TTC549 (cell line): ENCODE data around the gene MYRFL.
"Not testable (repeated sequence)": the region's sequence is repeated elsewhere in the genome, so short reads cannot be mapped to it uniquely, and the experiment has no call there.

ENCODE experiments used
- FAIRE-seq: peaks from 2 replicates; lab custom pipeline; 2012; peaks lifted over from hg19 to GRCh38; lab: Jason Lieb, UNC

Gene MYRFL

DNA sequence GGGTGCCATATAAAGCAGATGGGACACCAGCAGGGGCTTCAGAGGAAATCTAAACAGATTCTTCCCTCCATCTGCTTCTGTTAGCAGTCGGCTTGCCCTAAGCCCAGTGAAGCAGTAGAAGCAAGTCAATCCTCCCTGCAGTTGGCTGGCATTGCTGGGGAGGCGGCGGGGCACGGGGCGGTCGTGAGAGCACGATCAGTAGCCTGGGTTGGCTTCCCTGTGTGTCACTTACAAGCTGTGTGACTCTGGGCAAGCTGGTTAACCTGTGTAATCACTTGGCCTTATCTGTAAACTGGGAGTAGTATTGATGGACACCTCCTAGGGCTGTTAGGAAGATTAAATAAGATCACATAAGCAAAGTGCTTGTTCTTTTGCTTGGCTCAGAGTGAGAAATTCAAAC, 19.4 kb downstream of the MYRFL start:
- no peak for FAIRE-seq

DNA sequence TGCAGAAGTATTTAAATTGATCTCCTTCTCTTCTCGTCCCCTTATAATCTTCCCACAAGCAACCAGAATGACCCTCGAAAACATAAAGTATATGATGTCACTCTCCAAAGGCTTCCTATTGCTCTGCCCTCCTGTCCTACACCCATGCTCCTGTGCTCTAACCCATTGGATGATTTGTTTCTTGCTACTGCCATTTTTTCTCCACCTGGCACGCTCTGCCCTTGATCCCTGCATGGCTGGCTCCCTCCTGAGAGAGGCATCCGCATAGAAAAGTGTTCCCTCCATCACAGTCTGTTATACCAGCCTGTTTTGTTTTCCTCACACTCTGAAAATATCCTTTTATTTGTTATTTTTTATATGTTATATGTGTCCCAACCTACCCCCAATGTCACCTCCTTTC, 19.8 kb downstream of the MYRFL start:
- no peak for FAIRE-seq

DNA sequence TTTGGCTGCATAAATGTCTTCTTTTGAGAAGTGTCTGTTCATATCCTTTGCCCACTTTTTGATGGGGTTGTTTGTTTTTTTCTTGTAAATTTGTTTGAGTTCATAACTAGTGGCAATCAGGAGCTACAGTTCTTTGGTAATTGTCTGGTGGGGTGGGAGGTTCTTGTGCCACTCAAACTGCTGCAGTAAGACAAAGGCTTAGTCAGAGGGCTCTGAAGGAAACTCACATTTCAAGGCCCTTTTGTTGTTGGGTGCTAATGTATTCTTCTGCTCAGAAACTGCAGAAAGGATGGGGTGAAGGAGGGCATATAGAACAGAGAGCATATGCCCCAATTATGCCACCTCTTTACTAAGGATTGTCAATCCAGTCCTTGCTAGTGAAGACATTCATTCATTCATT, 21.9 kb downstream of the MYRFL start:
- no peak for FAIRE-seq

DNA sequence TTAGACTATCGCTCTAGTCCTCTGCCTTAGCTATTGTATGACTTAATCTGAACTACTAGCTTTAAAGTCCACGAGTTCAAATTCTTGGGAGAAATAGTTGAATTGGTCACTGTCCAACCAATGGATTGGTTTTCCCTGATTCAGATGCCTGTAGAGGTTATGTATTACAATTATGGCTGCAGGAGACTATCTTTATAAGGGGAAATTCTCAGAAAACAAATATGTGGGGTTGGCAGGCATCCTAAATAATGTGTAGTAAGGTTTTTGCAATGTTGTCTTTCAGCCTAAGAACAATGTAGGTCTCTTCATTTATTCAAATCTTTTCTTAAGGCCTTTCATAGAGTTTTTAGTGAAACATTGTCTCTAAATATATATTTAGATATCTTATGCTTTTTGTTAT, 26.9 kb downstream of the MYRFL start:
- no peak for FAIRE-seq

DNA sequence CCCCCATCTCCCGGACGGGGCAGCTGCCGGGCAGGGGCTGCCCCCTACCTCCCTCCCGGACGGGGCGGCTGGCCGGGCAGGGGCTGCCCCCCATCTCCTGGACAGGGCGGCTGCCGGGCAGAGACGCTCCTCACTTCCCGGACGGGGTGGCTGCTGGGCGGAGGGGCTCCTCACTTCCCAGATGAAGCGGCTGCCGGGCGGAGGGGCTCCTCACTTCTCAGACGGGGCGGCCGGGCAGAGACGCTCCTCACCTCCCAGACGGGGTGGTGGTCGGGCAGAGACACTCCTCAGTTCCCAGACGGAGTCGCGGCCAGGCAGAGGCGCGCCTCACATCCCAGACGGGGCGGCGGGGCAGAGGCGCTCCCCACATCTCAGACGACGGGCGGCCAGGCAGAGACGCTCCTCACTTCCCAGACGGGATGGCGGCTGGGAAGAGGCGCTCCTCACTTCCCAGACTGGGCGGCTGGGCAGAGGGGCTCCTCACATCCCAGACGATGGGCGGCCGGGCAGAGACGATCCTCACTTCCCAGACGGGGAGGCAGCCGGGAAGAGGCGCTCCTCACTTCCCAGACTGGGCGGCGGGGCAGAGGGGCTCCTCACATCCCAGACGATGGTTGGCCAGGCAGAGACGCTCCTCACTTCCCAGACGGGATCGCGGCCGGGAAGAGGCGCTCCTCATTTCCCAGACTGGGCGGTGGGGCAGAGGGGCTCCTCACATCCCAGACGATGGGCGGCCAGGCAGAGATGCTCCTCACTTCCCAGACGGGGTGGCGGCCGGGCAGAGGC, 28.3 kb downstream of the MYRFL start:
- not testable (repeated sequence) for FAIRE-seq

DNA sequence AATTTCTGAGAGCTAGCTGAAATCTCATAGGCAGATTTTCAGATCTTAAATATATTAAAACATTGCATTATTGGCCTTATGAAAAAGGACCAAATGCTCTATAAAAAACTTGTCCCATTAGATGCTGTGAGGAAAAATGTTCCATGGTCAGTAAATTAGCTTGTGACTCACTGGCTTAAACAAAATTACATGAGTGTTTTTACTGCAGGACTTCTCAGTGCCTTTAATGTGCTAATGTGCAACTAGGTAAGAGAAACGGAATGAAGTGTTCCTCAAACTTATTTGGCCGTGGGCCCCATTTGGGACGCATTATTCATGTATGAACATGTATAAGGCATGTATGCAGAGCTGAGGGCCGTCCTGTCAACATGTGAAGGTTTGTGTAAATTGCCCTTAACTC, 41.7 kb downstream of the MYRFL start:
- FAIRE-seq: no peak

DNA sequence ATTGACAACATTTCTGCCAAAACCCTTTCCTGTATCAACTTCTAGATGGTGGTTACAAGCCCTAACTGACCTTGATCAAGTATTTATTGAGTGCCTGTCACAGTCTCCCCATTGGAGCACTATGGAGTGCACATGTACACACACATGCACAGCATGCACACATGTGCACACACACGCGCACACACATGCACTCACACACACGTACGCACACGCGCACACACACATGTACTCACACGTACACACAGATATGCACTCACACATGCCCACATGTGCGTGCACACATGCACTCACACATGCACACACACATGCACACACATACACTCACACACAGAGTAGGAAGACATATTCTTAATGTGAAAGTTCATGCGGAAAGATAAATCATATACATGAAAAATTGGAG, 43.7 kb downstream of the MYRFL start:
- FAIRE-seq: no peak

DNA sequence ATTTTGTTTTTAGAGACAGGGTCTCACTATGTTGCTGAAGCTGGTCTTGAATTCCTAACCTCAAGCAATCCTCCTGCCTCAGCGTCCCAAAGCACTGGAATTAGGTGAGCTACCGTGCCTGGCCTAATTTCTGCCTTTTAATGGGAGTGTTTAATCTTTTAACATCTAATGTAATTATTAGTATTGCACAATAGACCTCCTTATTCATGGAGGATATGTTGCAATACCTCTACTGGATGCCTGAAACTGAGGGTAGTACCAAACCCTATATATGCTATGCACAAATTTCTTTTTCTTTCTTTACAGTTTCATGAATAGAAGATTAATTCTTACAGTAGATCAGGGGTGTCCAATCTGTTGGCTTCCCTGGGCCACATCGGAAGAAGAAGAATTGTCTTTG, 47.8 kb downstream of the MYRFL start:
- FAIRE-seq: no peak

DNA sequence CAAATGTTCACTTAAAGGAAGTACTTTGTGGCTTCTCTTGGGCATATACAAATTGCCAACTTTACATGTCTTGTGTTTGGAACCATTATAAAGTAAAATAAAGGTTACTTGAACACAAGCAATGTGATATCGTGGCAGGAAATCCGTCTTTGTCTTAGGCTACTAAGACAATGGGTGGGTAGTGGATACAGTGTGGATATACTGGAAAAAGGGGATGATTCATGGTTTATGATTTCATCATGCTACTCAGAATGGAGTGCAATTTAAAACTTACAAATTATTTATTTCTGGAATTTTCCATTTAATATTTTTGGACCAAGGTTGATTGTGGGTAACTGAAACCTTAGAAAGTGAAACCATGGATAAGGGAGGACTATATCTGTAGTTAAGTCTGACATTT, 48.4 kb downstream of the MYRFL start:
- no peak for FAIRE-seq

DNA sequence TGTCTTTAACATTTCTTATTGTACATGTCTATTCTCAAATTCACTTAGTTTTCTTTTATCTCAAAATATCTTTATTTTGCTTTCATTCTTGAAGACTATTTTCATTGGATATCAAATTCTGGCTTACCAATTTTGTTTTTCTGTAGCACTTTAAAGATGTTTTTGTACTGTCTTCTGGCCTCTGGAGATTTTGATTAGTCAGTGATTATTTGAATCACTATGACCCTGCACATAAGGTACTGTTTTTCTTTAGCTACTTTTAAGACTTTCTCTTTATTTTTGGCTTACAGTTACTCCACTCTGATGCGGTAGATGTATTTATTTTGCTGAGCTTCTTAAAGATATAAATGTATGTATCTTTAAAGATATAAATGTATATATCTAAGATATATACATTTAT, 49.6 kb downstream of the MYRFL start:
- FAIRE-seq: no peak

DNA sequence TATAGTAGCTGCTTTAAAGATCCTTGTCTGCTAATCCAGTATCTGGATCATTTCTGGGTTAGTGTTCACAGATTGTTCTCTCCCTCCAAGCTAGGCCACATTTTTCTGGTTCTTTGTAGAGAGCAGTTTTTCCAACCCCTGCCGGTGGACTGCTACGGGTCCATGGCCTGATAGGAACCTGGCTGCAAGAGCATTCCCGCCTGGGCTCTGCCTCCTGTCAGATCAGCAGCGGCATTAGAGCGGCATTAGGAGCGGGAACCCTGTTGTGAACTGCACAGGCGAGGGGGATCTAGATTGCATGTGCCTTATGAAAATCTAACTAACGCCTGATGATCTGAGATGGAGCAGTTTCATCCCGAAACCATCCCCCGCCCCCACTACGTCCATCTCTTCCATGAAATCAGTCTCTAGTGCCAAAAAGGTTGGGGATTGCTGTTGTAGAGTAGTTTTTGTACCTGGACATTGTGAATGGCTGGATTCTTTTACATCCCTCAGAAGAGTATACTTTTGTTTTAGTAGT, 50.4 kb downstream of the MYRFL start:
- FAIRE-seq: no peak

DNA sequence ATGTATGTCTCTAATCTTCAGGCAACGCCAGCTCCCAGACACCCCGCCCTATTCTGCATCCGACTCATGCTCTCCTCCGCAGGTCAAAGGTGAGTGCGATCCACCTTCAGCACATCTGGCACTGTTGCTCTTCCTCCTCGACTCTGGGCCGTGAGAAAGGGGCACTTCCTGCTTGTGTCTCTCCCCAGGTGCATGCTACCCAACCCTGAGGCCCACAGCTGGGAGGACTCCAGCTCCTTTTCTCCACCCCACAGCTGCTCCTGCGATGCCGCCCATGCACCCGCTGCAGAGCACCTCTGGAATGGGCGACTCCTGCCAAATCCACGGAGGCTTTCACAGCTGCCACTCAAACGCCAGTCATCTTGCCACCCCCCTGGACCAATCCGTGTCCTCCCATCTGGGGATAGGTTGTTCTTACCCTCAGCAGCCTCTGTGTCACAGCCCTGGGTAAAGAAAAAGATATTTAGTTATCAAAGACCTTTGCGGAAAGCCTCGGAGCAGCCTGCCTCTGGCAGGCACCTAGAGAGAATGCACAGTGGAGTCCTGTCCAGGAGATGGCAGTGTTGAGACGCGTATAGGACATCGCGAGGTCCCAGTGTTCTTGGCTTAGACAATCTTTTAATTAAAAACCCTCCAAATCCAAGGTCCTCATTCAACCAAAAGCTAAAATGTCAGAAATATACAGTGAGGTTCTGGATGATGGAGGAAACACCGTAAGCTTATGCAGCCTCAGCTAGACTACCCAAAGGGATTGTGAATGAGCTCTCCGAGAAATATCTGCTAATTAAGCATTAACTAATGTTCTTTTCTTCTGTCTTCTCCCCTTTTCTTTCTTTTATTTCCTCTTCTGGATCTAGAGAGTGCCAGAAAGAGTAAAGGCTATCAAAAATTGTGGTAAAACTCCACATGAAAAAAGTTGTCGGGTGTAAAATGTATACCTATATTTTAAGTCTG, 54.3 kb downstream of the MYRFL start:
- FAIRE-seq: no peak

DNA sequence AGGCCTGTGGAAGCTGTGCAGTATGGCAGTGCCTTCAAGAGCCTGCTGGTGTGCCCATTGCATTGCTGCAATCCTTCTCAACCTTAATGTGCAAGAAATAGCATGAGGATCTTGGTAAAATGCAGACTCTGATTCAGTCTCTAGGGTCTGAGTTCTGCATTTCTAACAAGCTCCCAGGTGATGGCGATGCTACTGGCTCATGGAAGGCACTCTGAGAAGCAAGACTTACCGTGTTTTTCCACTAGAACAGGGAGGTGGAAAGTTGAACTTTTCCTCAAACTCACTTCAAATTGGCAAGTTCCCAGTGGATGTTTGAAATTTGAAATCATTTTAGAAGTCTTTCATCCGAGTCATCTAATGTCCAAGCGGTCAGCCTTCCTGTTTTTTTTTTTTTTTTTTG, 55.5 kb downstream of the MYRFL start:
- FAIRE-seq: no peak

DNA sequence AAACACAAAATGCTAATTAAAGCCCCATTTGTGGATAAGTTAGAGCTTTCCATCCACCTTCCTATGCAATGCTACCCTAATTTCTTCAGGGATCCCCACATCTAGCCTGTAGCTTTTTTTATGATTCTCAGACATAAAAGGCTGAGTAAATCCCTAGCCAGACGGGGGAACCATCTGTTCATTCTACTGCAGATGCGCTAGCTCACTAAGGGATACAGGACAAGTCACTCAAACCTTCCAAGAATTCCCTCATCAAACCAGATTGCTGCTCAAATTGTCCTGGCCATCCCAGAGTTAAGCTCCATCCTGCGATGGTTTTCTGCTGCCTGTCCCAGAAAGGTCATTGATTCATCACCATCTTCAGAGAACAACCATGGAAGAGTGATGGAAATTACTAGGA, 56.7 kb downstream of the MYRFL start:
- no peak for FAIRE-seq

DNA sequence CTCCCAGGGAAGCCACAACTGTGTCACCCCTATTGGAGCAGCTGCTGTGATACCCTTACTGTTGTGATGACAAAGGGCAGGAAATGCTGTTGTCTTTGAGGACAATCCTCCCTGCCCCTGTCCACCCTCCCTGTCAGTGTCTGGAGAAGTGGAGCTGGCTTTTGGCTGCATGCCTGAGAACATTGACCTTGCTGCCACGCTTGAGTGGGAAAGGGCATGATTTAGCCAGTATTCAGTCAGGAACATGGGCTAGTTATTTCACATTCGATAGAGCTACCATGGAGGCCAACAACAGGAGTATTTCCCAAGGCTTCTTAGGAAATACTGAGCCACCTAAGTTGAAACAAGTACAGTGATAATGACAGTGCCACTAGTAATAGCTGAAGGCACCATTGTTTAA, 59.4 kb downstream of the MYRFL start:
- no peak for FAIRE-seq

DNA sequence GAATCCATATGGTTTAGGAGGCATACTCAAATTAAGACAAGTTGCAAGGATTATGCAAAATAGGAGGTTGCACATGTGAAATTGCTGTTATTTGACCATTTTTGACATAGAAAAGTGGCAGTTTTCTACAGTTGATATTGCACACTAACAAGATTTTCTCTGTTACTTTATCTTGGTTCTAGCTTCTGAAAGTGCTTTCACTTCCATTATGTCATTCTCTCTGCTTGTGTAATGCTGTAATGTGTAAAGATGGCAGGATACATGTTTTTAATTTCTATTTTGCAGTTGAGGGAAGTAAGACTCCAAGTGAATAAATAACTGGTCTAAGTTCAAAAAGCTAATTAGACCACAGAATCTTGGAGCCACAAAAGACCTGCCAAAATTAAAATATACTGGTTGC, 60.6 kb downstream of the MYRFL start:
- FAIRE-seq: no peak

DNA sequence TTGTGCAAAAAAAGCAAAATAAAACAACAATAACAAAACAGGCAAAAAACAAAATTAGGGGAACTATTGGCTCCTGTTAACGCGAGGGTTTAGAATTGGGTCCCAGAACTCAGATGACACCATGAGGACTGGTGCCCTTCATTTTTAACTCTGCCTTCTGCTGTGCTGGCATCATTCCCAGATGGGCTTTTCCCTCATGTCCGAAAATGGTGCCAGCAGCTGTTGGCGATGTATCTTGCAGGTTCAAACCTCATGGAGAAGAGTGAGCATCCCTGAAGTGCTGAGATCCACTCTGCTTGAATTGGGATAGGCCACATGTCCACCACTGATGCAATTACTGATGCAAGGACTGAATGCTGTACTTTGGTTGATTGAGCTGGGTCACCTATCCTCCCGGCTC, 61.1 kb downstream of the MYRFL start:
- no peak for FAIRE-seq

DNA sequence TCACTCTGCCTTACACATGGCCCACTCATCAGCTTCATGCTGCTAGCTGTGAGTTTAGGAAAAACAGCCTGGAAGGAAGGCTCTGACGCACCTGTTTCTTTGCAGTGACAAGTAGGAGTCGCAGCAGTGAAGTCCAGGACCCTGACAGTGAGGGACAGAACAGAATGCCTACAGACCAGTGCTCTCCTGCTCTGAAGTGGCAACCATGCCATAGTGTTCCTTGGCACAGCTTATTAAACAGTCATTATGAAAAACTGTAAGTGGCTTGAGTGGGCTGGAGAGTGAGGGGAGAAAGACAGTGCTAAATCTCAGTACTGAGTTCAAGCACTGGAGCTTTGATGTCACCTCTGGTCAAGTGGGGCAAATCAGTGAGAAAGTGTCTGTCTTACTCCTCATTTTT, 61.7 kb downstream of the MYRFL start:
- FAIRE-seq: no peak

DNA sequence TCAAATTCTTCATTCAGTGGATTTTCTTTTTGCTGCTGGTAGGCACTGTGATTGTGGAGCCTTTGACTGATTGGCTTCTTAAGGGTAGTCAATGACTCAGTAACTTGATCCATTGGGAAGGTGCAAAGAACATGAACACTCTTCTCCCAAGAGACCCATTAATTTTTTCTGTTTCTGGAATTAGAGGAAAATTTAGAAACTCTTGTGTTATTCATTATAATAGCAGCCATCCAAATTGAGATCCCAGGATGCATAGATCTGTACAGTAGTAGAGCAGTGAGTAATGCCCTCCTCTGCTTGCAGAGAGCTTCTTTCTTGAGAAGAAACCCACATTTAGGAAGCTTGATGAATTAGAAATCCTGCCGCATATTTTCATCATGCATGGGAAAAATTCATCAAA, 63.9 kb downstream of the MYRFL start:
- no peak for FAIRE-seq

DNA sequence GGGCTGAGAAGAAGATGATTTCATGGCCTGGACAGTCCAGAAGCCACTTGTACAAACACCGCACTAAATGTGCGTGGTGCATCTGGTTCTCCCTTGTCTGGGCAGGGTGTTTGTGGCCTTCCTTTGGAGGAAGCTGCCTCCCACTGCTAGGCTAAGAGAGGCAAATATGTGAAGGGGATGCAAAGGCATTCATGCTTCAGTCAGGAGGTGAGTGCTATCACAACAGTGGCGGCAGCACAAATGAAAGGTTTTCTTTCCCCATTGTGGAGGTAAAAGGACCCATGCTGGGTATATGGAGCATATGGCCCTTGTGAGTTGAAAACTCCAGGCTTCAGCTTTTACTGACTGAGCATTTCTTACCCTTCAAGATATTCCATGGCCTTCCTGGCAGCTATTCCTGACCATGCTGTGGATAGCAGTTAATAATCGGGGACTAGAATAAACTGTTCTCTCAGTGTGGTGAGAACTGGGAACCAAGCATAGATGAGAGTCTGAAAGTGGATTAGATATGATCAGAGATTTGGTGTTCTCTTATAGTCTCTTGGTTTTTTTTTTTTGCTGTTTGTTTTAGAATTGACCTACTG, 69.9 kb downstream of the MYRFL start:
- no peak for FAIRE-seq

DNA sequence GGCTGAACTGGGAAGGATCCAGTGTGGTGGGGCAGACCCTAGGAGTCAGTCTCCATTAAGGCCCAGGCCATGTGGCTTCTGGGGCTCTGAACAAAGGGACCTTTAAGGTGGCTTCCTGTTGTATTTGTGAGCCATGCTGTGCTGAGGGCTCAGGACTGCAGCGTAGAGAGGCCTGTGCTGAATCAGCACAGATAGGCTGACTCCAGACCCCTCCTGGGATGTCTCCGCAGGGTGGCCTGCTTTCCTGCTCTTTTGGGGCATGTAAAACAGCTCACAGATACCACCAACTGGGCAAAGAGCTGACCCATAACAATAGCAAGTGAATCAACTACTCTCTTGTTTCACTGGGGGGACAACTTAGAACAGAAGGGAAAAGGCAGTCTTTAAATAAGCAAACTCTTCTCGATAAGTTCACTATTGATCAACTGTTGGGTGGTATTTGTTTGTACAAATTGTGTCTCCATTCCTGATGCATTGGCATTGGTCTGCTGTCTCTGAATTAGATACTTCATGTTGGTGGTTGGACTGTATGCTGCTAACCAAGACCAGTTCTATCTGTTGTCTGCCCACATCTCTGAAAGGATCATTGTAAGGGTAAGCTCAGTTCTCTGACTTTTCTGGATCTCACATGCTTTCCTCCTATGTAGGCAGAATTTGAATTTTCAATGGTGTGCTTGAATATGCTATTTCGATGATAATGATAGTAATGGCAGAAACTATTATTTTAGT, 71.8 kb downstream of the MYRFL start:
- no peak for FAIRE-seq

DNA sequence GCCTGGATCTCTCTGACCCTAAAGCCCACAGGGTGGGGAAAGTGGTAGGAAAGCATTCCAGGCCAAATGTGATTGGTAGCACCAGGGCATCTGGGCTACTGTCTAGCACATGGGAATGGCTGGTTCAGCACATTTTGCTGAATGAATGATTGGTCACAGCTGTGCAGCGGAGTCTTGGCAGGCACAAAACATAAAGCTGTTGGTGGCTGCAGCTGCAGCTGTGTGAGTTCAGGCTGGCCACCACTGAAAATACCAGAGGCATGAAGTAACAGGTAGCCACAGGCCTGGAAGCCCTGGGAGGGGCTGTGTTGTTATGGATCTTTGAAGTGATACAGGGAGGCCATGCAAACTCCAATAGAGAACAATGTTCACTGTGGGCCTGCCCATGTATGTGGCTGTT, 72.7 kb downstream of the MYRFL start:
- FAIRE-seq: no peak
